ENCODE measurements around the gene B4GALNT1.
"Not testable (repeated sequence)": the region's sequence is repeated elsewhere in the genome, so short reads cannot be mapped to it uniquely, and the experiment has no call there.

B4GALNT1 gene

DNA sequence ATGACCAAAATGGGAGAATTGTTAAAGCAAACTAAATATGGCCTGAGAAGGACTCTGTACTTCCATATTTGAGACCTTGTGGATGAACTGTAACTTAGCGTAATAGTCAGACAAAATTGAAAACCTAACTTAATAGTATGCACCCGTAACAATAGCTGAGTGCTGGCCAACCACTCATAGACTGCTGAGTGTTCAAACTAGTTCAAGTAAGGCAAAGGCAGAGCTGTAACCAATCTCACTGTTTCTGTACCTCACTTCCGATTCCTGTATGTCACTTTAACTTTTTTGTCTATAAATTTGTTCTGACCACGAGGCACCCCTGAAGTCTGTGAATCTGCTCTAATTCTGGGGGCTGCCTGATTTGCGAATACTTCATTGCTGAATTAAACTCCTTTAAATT, 33.9 kb upstream of the B4GALNT1 start:
- H3K4me3 ChIP-seq (ENCODE audit: low read depth, low read length), result no peak overlapping the region
- no peak overlapping the region for H3K27ac ChIP-seq
- TF ChIP-seq, protein P1, sequence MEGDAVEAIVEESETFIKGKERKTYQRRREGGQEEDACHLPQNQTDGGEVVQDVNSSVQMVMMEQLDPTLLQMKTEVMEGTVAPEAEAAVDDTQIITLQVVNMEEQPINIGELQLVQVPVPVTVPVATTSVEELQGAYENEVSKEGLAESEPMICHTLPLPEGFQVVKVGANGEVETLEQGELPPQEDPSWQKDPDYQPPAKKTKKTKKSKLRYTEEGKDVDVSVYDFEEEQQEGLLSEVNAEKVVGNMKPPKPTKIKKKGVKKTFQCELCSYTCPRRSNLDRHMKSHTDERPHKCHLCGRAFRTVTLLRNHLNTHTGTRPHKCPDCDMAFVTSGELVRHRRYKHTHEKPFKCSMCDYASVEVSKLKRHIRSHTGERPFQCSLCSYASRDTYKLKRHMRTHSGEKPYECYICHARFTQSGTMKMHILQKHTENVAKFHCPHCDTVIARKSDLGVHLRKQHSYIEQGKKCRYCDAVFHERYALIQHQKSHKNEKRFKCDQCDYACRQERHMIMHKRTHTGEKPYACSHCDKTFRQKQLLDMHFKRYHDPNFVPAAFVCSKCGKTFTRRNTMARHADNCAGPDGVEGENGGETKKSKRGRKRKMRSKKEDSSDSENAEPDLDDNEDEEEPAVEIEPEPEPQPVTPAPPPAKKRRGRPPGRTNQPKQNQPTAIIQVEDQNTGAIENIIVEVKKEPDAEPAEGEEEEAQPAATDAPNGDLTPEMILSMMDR (IDR thresholded peaks at IDR 0.05; ENCODE audit: low read depth, low read length, missing control alignments), result no peak
- H3K27me3 ChIP-seq (replicated peaks), result no peaks in the 10 kb centered on the region
- in situ Hi-C loops (cut with HindIII; ENCODE audit: low pct_ligation_motif_present, low sequenced_read_pairs), result no loop called here
- DNase-seq, result no peak
- H3K36me3 ChIP-seq (replicated peaks), result no peaks in the 10 kb centered on the region

DNA sequence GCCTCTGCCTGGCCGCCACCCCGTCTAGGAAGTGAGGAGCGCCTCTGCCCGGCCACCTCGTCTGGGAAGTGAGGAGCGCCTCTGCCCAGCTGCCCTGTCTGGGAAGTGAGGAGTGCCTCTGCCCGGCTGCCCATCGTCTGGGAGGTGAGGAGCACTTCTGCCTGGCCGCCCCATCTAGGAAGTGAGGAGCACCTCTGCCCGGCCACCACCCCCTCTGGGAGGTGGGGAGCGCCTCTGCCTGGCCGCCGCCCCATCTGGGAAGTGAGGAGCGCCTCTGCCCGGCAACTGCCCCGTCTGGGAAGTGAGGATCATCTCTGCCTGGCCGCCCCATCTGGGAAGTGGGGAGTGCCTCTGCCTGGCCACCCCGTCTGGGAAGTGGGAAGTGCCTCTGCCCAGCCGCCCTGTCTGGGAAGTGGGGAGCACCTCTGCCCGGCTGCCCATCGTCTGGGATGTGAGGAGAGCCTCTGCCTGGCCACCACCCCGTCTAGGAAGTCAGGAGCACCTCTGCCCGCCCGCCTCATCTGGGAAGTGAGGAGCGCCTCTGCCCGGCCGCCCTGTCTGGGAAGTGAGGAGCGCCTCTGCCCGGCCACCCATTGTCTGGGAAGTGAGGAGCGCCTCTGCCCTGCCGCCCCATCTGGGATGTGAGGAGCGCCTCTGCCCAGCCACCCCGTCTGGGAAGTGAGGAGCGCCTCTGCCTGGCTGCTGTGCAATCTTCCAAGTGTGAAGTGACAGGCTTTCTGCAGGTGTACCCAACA, 32.2 kb upstream of the B4GALNT1 start:
- DNase-seq; in situ Hi-C loops (cut with HindIII; ENCODE audit: low pct_ligation_motif_present, low sequenced_read_pairs); H3K27me3 ChIP-seq (replicated peaks): not testable (repeated sequence)

DNA sequence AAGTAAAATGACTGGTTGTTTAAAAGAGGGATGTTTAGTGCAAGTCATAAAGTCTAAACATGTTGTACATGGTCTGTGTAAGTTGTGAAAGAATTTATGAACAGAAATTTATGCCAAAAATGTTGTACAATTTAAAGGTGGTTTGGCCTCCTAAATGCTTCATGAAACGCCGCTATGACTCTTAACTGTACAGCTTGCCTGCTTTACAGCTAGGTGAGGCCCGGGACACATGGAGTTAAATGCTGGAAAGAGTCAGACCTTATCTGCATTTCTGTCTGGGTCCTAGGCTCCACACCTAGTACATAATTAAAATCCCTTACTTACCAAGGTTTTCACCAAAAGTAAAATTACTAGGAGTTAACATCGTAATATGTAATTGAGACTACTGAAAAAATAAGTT, 28.4 kb upstream of the B4GALNT1 start:
- H3K4me3 ChIP-seq (ENCODE audit: low read depth, low read length), result no peak overlapping the region
- no peaks in the 10 kb centered on the region for H3K27me3 ChIP-seq (replicated peaks)
- H3K27ac ChIP-seq, result no peak overlapping the region
- DNase-seq, result no peak
- TF ChIP-seq, protein P1 (IDR thresholded peaks at IDR 0.05; ENCODE audit: low read depth, low read length, missing control alignments), result no peak
- no peaks in the 10 kb centered on the region for H3K36me3 ChIP-seq (replicated peaks)
- in situ Hi-C loops (cut with HindIII; ENCODE audit: low pct_ligation_motif_present, low sequenced_read_pairs), result no loop called here

More for the DNA sequence above, 32.2 kb upstream of the B4GALNT1 start:
- not testable (repeated sequence) for H3K36me3 ChIP-seq (replicated peaks); H3K27ac ChIP-seq; H3K4me3 ChIP-seq (ENCODE audit: low read depth, low read length)

DNA sequence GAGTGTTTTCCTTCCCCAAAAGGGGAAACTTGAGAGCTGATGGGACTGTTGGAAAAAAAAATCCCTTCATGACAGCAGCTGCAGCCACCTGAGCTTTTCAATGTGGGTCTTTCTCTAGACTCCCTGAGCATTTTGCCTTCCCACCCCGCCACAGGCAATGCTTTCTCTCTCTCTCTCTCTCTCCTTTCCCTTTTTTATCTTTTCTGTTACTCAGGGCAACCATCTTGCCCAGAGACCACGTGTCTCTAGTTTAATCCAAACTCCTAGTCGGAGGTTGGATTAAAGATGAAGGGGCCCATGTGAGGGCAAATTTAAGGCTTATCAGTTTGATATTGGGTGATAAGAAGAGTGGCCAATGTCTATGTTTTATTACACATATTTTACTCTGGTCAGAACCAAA, 25.9 kb upstream of the B4GALNT1 start:
- Histone ChIP-seq H3K36me3 (replicated peaks) (no peaks in the 10 kb centered on the region), H3K4me3 (ENCODE audit: low read depth, low read length) (no peak overlapping the region), H3K27me3 (replicated peaks) (no peaks in the 10 kb centered on the region), H3K27ac (no peak overlapping the region)
- TF ChIP-seq, protein P1 (IDR thresholded peaks at IDR 0.05; ENCODE audit: low read depth, low read length, missing control alignments), result no peak
- in situ Hi-C loops (cut with HindIII; ENCODE audit: low pct_ligation_motif_present, low sequenced_read_pairs), result no loop called here
- no peak for DNase-seq

DNA sequence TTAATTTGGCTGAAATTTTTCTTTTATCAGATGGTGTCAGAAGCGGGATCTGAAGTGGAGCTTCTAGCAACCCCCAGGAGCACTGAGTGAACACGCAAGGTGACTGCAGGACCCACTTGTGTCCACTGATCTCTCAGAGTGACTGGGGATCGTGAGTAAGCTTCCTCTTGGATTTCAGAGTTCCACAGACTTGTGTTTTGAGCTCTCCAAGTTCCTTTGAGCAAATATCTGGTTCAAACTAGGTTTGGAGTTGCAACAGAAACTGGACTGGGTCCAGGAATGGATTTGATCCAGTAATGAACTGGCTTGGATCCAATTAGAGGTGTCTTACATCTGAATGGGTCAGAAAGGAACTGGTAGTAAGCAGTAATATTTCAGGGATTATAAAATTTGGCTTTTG, 24.7 kb upstream of the B4GALNT1 start:
- Histone ChIP-seq H3K4me3 (ENCODE audit: low read depth, low read length) (no peak overlapping the region), H3K36me3 (replicated peaks) (no peaks in the 10 kb centered on the region), H3K27me3 (replicated peaks) (no peaks in the 10 kb centered on the region), H3K27ac (no peak overlapping the region)
- in situ Hi-C loops (cut with HindIII; ENCODE audit: low pct_ligation_motif_present, low sequenced_read_pairs), result no loop called here
- TF ChIP-seq, protein P1 (IDR thresholded peaks at IDR 0.05; ENCODE audit: low read depth, low read length, missing control alignments), result no peak
- DNase-seq, result no peak

DNA sequence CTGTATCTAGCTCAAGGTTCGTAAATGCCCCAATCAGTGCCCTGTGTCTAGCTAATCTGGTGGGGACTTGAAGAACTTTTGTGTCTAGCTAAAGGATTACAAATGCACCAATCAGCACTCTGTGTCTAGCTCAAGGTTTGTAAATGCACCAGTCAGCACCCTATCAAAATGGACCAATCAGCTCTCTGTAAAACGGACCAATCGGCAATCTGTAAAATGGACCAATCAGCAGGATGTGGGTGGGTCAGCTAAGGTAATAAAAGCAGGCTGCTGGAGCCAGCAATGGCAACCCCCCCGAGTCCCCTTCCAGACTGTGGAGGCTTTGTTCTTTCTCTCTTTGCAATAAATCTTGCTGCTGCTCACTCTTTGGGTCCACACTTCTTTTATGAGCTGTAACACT, 23.4 kb upstream of the B4GALNT1 start:
- in situ Hi-C loops (cut with HindIII; ENCODE audit: low pct_ligation_motif_present, low sequenced_read_pairs); H3K4me3 ChIP-seq (ENCODE audit: low read depth, low read length); H3K36me3 ChIP-seq (replicated peaks); H3K27ac ChIP-seq; DNase-seq; H3K27me3 ChIP-seq (replicated peaks): not testable (repeated sequence)
